ENCODE measurements around the gene DOP1A. TPM values are rescaled to one million over a fixed set of nuclear protein-coding genes. Genes with fewer than 3 reads are reported as not detected.

Gene DOP1A
- total RNA-seq, 1 experiment from 2014 or later: 31.9 TPM

GRCh38 chr6:83138758-83139157, 71.3 kb downstream of the DOP1A start:
- ChIA-PET CTCF (no interaction called here), POLR2A (ENCODE audit: low non-redundant PET) (no interaction called here)
- no peak for TF ChIP-seq EZH2 (IDR thresholded peaks at IDR 0.05; ENCODE audit: borderline replicate concordance, low read depth, low read length, poor library complexity, severe bottlenecking)
- no peak for TF ChIP-seq CTCF (conservative IDR thresholded peaks at IDR 0.05; ENCODE audit: low read depth, low read length)
- intact Hi-C loops (cut with micrococcal nuclease; ENCODE audit: unreplicated experiment): no loop called here
- Histone ChIP-seq H3K9me3 (ENCODE audit: low read depth, low read length, poor library complexity, severe bottlenecking) (no peaks in the 10 kb centered on the region), H3K36me3 (ENCODE audit: insufficient read depth, low read length, poor library complexity, severe bottlenecking) (peaks cover 12% of the 10 kb centered on the region), H3K27ac (ENCODE audit: low read depth, low read length, poor library complexity, severe bottlenecking) (no peak overlapping the region), H3K4me1 (ENCODE audit: insufficient read depth, low read length, poor library complexity, severe bottlenecking) (no peaks in the 10 kb centered on the region), H3K4me3 (ENCODE audit: low read depth, low read length, poor library complexity, severe bottlenecking) (no peak overlapping the region), H3K27me3 (replicated peaks; ENCODE audit: insufficient read depth, low read depth, low read length, poor library complexity) (no peaks in the 10 kb centered on the region)
- no peak for DNase-seq (ENCODE audit: low spot score)
- BruUV-seq (replicated peaks): no TSS peak

- H3K9me3 ChIP-seq (ENCODE audit: low read depth, low read length, poor library complexity, severe bottlenecking): no peaks in the 10 kb centered on the region
- TF ChIP-seq CTCF (conservative IDR thresholded peaks at IDR 0.05; ENCODE audit: low read depth, low read length) (no peak), EZH2 (IDR thresholded peaks at IDR 0.05; ENCODE audit: borderline replicate concordance, low read depth, low read length, poor library complexity, severe bottlenecking) (no peak)
- H3K4me3 ChIP-seq (ENCODE audit: low read depth, low read length, poor library complexity, severe bottlenecking): no peak overlapping the region
- ChIA-PET CTCF (no interaction called here), POLR2A (ENCODE audit: low non-redundant PET) (no interaction called here)
- H3K4me1 ChIP-seq (ENCODE audit: insufficient read depth, low read length, poor library complexity, severe bottlenecking): peaks cover 11% of the 10 kb centered on the region
- no TSS peak for BruUV-seq (replicated peaks)
- intact Hi-C loops (cut with micrococcal nuclease; ENCODE audit: unreplicated experiment): no loop called here
- DNase-seq (ENCODE audit: low spot score): no peak
- no peak overlapping the region for H3K27ac ChIP-seq (ENCODE audit: low read depth, low read length, poor library complexity, severe bottlenecking)
- H3K27me3 ChIP-seq (replicated peaks; ENCODE audit: insufficient read depth, low read depth, low read length, poor library complexity): no peaks in the 10 kb centered on the region
- H3K36me3 ChIP-seq (ENCODE audit: insufficient read depth, low read length, poor library complexity, severe bottlenecking): peaks cover 11% of the 10 kb centered on the region
These were observed 83.6 kb downstream of the DOP1A start for GRCh38 chr6:83151114-83151513.

- no peak for DNase-seq (ENCODE audit: low spot score)
- Histone ChIP-seq H3K4me1 (ENCODE audit: insufficient read depth, low read length, poor library complexity, severe bottlenecking) (peaks cover 11% of the 10 kb centered on the region), H3K27ac (ENCODE audit: low read depth, low read length, poor library complexity, severe bottlenecking) (no peak overlapping the region), H3K36me3 (ENCODE audit: insufficient read depth, low read length, poor library complexity, severe bottlenecking) (peaks cover 11% of the 10 kb centered on the region), H3K27me3 (replicated peaks; ENCODE audit: insufficient read depth, low read depth, low read length, poor library complexity) (no peaks in the 10 kb centered on the region), H3K4me3 (ENCODE audit: low read depth, low read length, poor library complexity, severe bottlenecking) (no peak overlapping the region), H3K9me3 (ENCODE audit: low read depth, low read length, poor library complexity, severe bottlenecking) (no peaks in the 10 kb centered on the region)
- intact Hi-C loops (cut with micrococcal nuclease; ENCODE audit: unreplicated experiment): no loop called here
- TF ChIP-seq CTCF (conservative IDR thresholded peaks at IDR 0.05; ENCODE audit: low read depth, low read length): no peak
- no peak for TF ChIP-seq EZH2 (IDR thresholded peaks at IDR 0.05; ENCODE audit: borderline replicate concordance, low read depth, low read length, poor library complexity, severe bottlenecking)
- BruUV-seq (replicated peaks): no TSS peak
- ChIA-PET CTCF (no interaction called here), POLR2A (ENCODE audit: low non-redundant PET) (no interaction called here)
These were observed 85.4 kb downstream of the DOP1A start for GRCh38 chr6:83152913-83153312.
